GM18526 (cell line): Measurements from ENCODE around the gene SPATS2L.

ENCODE experiments used
- POLR2A ChIP-seq: IDR thresholded peaks from 3 replicates; pipeline ENCODE4 v1.6.1; 2011; ENCODE audit not compliant: insufficient read length; ENCODE audit errors: extremely low read depth

Gene SPATS2L

DNA sequence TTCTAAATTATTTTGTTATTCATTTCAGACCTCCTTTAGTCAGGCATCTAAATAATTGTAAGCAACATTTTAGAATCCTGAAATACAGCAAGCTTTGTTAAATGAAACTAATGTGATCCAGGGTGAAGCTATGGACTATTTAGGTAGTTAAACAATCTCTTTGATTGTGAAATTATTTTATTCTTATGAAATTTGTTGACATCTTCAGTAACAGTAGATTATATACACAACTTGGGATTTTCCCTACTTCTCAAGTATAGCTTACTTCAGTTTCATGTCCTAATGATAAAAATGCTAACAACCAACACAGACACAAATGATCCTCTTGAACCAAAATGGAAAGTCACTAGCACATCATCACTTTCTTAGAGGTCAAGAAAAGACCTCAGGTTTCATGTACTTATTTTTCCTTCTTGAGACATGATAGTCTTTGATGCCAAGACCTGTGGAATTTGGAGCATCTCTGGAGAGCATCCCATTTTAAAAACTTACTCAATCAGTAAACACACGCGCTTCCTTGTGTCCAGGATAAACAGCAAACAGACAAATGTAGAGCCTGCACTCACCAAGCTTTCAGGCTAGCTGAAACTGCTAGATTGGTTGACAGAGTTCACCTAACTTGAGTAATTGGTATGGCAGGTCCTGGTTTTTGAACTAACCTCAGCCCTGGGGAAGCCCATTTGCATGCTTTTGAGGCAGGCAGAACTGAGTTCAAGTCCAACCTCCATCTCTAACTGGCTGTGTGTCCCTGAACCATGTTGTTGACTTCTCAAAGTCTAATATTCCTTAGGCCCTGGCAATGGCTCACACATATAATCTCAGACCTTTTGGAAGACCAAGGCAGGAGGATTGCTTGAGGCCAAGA is 155.6 kb downstream of the SPATS2L start:
- TF ChIP-seq POLR2A: no peak

DNA sequence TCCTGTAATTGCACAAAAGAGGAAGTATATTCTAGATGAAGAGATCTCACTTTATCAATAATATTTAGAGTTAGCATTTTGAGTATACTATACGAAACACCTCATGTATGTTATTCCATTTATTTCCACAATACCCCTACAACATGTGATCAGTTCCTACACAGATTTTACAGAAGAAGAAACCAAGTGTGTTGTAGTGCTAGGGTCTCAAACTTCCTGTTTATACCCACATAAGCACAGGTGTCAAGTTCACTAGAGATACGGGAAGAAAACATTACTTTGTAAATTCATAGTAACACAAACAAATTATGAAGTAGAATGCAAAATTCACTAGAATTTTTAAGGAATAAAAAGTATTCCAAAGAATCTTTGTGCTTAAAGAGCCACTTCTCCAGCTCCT is 157.0 kb downstream of the SPATS2L start:
- TF ChIP-seq POLR2A: no peak

DNA sequence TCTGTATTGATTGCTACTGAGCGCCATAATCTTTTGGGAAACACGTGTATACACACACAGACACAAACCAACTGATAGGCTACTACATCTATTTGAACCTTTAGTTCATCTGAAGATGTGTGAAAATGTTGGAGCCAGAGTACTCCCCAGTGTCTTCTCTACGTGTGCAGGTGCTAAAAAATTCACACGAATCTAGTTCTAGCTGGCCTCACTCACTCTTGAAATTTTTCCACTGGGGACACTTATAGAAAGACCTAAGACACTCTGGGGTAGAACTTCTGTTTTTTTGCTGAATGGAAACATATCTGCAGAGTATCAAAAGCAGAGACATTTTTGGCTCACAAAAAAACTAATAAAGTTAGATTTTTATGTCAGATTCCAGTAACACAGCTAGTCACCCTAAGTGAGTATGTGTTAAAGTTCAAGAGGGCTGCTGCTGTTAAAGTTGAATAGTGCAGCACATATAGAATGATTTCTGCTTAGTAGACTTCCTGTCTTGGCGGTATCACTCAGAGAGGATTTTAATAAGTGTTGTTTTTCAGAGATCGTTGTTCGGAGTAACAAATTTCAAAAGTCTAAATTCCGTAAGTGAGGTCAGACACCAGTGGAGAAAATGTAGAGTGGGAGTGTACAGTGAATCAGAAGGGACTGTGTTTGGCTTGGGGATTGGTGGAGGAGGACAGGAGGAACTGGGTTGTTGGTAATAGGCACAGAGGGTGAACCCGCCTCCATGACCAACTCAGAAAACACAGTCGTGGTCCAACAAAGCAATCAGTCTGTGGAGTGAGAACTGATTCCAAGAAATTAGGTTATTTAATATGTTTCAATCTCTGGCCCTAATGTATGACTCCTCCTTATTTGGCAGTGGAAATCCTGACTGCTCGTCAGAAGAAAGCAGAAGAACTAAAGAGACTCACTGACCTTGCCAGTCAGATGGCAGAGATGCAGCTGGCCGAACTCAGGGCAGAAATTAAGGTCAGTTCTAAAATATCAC is 160.2 kb downstream of the SPATS2L start:
- no peak for TF ChIP-seq POLR2A

DNA sequence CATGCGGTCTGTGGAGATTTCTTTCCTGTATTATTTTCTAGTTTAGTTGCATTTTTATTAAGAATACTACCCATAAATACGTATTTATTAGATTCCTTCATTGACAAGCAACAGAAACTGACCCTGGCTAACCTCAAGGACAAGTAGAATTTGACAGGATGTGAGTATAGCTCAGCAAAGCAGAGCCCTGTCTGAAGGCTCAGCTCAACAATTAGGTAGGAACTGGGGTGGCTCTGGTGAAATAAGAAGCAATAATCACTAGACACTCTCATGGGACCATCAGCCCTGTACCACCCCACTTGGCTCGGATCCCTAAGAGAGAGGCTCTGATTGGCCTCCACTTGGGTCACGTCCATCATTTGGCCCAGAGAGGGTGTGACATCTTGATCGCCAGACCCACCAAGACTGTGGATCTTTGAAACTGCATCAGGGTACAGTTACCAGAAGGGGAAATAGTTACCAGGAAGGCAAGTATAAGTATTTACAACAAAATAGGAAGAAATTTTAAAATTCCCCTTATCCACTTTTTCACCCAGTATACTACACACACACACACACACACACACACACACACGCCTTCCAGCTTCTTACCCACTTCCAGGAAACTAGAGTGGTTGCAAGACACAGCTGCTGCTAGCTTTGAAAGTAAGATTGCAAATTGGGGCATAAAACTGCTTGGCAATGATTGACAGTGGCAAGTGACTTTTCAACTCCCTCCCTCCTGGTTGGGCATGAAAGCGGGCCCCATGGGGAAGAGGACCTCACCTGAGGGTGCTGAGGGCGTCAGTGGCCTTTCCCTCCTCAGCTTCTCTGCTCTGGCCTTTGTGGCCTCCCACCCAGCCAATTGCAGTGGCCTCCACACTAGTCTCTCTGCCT is 161.6 kb downstream of the SPATS2L start:
- no peak for TF ChIP-seq POLR2A

DNA sequence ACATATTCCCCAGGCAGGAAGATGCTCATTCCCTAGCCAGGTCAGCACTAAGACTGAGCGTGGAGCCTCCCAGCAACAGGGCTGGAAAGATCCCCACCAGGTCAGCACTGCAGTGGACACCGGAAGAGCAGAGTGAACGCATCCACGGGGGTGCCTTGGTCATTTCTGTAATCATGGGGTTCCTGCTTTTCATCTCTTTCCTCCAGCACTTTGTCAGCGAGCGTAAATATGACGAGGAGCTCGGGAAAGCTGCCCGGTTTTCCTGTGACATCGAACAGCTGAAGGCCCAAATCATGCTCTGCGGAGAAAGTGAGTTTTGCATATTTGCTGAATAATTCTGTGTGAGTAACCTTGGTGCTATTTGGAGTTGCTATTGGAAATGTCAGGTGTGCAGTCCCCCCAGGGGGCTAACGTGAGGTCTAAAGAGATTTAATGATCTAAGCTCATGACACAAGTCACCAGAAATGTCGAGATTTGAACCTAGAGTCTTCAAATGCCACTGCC is 163.3 kb downstream of the SPATS2L start:
- TF ChIP-seq POLR2A: no peak

DNA sequence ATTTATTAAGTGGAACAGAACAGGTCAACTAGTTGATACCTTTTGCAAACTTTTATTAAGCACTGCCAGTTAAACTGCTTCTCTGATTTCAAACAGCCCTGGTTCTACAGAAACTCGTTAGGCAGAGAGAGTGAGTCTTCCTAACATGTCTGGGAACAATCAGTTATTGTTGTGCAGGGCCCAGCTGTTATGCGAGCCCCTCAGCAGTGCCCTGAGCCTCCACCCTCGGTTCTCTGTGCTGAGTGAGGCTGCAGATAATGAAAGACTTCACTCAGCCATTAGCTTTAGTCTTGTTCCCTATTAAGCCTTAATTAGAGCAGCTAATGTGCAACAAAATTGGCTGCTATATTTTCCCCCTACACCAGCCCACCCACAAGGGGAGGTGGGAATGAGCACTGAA is 163.7 kb downstream of the SPATS2L start:
- TF ChIP-seq POLR2A: no peak

DNA sequence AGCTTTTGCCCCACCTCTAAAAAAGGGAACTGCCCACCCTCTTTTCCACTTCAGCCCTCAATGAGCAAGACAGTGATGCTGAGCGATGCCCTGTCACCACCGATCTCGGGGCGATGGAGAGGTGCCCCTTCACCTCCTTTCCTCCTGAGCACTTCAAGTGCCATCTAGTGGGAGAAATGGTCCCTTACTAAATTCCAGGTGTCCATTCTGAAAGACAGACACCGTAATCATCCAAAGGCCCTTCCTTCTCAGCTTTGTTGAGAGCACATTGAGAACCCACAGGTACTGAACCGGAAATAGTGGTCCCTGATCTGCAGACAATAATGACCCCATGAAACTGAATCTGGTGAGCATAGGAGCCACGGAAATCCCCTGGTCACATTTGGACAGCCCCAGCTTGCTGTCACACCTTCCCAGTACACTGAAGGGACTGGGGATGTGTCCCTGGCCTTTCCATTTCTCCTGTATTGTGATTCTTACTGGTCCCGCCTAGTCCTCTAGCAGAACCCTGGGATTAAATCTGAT is 164.9 kb downstream of the SPATS2L start:
- TF ChIP-seq POLR2A: no peak

DNA sequence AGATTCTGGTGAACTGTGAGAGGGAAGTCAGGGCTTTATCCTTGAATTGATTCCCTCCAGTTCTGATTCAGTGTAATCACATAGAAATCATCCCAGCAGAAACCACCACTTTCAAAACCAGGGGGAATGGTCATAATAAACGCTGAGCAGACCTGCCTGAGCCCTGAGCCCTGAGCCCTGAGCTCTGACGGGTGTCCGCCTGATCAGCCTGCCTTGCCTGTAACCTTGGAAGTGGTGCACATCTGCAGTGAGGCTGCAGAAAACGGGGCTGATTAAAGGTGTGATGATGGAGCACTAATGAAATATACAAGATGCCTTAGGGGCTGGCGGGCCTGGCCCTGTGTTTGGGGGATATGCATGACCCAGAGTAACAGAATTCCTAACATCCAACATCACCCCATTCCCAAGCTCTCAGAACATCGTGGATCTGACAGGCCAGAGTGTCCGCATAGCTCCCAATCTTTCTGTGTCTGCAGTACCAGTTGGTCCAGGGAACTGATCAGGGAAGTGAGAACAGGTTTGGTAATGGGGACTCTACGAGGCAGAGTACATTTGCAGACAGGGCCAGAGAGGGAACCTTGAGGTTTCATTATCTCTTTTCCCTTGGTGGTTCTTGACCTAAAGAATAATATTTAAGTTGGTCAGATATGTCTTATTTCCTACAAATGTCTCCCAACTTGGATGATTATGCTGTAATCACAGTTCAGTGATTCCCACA is 165.6 kb downstream of the SPATS2L start:
- TF ChIP-seq POLR2A: no peak

DNA sequence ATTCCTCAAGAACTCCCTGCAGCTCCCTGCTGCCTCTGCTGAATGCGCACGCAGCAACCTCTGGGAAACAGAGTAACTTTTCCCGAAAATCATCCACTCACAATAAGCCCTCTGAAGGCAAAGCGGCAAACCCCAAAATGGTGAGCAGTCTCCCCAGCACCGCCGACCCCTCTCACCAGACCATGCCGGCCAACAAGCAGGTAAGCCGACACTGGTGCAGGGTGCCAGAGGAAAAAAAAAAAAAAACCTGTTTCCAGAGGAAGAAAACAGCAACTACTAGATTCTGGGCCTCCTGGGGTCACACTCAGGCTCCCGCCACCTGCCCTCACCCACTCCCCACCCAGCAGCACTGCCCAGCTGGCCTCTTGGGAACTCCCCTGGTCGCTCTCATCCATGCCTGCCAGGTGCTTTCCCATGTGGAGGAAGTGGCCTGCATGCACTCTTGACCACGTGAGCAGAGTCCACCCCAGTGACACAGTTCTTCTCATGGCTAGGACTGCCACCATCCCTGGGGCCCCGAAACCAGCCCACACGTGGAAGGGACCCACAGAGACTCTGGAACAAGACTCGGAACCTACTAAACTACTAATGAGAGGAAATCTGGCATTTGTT is 166.5 kb downstream of the SPATS2L start:
- TF ChIP-seq POLR2A: no peak

DNA sequence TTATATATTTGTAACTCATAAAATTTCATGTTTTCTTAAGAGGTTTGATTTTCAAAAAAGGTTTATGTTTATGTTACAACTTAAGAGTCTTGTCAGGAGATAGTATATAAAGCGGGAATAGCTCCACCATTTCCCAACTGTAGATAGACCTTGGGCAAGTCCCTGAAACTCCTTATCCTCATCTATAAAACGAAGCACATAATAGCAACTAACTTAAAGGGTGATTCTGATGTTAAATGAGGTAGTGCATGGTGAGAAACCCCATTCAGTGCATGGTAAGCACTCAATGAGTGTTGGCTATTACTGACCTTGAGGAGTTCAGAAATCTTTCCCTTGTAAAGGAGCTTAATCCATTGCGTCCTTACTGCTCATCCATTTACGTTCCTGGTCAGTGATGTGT is 169.3 kb downstream of the SPATS2L start:
- TF ChIP-seq POLR2A: no peak

DNA sequence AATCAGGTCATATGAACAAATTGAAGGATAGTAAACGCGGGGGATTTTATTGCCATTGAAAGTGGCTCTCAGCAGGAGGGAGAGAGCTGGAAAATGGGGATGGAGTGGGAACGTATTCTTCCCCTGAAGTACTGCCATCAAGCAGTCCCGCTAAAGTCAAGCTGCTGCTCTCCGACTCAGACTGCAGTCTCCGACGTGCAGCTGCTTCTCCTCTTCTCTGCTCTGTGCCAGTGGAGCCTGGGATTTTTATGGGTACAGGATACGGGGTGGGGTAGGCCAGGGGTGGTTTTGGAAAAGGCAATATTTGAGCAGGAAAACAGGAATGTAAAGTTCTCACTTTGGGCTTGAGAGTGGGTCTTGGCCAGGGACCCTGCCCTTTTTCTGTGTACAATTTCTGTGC is 170.3 kb downstream of the SPATS2L start:
- TF ChIP-seq POLR2A: no peak

DNA sequence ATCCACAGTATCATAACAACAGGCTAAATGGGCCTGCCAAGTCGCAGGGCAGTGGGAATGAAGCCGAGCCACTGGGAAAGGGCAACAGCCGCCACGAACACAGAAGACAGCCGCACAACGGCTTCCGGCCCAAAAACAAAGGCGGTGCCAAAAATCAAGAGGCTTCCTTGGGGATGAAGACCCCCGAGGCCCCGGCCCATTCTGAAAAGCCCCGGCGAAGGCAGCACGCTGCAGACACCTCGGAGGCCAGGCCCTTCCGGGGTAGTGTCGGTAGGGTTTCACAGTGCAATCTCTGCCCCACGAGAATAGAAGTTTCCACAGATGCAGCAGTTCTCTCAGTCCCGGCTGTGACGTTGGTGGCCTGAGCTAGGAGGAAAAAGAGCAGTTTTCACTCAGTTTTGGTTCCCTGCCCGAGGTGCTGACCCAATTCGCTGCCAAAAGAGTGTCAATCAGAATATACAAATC is 171.2 kb downstream of the SPATS2L start:
- TF ChIP-seq POLR2A: no peak

DNA sequence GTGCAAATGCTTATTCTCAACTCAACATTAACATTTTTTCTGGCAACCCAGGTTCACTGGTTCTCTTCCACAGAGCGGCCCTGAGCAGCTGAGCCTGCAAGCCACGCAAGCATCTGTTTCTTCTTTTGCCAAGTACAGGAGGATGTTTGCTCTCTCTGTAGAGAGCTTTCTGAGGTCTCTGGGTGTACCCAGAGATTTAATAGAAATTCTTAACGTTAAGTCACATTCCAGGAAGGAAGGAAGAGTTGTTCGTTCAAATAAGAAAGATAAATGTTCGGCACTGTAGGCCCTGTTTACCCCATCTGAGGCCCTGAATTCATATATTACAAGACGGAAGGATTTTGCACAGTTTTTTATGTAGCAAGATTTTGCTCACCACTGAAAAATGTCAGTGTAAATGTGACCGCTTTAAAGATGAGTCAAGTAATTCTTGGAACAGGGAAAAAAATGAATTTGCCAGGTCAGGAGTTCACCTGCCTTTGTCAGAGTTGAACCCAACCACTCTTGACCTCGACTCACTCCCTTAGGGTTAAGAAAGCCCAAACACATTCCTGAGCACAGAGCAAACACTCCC is 173.3 kb downstream of the SPATS2L start:
- TF ChIP-seq POLR2A: no peak
